ENCODE measurements around the gene KIAA0825.

DNA sequence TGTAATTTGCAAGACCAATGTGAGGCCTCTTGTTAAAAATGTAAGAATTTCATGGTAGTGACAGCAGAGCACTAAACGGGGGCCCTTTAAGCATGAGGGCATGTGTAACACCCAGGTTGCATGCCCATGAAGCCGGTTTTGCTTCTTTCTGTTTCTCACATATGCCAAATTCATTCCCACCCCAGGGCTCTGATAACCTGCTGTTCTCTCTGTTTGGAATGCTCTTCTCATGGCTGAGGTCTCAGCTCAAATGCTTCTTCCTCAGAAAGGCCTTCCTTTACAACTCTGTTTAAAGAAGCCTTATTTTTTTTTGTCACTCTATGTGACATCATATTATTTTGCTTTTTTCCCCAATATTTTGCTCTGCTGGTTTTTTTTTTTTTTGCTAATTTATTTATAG, 369.0 kb downstream of the KIAA0825 start:
- TF ChIP-seq, protein P1, sequence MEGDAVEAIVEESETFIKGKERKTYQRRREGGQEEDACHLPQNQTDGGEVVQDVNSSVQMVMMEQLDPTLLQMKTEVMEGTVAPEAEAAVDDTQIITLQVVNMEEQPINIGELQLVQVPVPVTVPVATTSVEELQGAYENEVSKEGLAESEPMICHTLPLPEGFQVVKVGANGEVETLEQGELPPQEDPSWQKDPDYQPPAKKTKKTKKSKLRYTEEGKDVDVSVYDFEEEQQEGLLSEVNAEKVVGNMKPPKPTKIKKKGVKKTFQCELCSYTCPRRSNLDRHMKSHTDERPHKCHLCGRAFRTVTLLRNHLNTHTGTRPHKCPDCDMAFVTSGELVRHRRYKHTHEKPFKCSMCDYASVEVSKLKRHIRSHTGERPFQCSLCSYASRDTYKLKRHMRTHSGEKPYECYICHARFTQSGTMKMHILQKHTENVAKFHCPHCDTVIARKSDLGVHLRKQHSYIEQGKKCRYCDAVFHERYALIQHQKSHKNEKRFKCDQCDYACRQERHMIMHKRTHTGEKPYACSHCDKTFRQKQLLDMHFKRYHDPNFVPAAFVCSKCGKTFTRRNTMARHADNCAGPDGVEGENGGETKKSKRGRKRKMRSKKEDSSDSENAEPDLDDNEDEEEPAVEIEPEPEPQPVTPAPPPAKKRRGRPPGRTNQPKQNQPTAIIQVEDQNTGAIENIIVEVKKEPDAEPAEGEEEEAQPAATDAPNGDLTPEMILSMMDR (IDR thresholded peaks at IDR 0.05): no peak
- no peak for TF ChIP-seq POLR2AphosphoS5 (IDR thresholded peaks at IDR 0.05)
- no peak for TF ChIP-seq EP300 (IDR thresholded peaks at IDR 0.05; ENCODE audit: low read depth)
- no peak for TF ChIP-seq POLR2A (IDR thresholded peaks at IDR 0.05)
